K562 (cell line): ENCODE measurements around the gene STS. TPM values are rescaled to one million over a fixed set of nuclear protein-coding genes. Genes with fewer than 3 reads are reported as not detected.

Experiments used
- ATF3 ChIP-seq, 2 experiments: fragments of 450-650 bp in 1 of 2; sonication (generic) in 1 of 2; formaldehyde crosslinking in 1 of 2; IDR thresholded peaks in 1 of 2; conservative IDR thresholded peaks in 1 of 2; 2 replicates each; pipeline versions ENCODE4 v1.6.1 to v1.8.1; 2016 to 2023; ENCODE audit warnings: mild to moderate bottlenecking in 2 of 2, moderate library complexity in 2 of 2, inconsistent platforms in 1 of 2, missing genetic modification reagents in 1 of 2
- ATF4 ChIP-seq: fragments of 450-650 bp; formaldehyde crosslinking; IDR thresholded peaks from 2 replicates; pipeline ENCODE4 v1.4.0; 2022; ENCODE audit warnings: mild to moderate bottlenecking, moderate library complexity
- CREB3 ChIP-seq: fragments of 450-650 bp; conservative IDR thresholded peaks from 2 replicates; pipeline ENCODE4 v1.6.1; 2016; ENCODE audit warnings: missing genetic modification characterization, low read depth, mild to moderate bottlenecking, missing compliant biosample characterization, moderate library complexity
- ELF2 ChIP-seq: fragments of 250-450 bp; sonication (Bioruptor Pico); IDR thresholded peaks from 2 replicates; pipeline ENCODE4 v1.5.0; 2021; ENCODE audit warnings: mild to moderate bottlenecking
- FOXA1 ChIP-seq: fragments of 450-650 bp; IDR thresholded peaks from 2 replicates; pipeline ENCODE4 v1.6.1; 2016; ENCODE audit warnings: mild to moderate bottlenecking, borderline replicate concordance
- MEIS2 ChIP-seq: fragments of 450-650 bp; IDR thresholded peaks from 2 replicates; pipeline ENCODE4 v1.6.1; 2014; ENCODE audit warnings: mild to moderate bottlenecking; ENCODE audit not compliant: partially characterized antibody
- MIER1 ChIP-seq: fragments of 450-650 bp; IDR thresholded peaks from 2 replicates; pipeline ENCODE4 v1.6.1; 2016; ENCODE audit warnings: antibody characterized with exemption, mild to moderate bottlenecking, low read depth
- MXI1 ChIP-seq: IDR thresholded peaks from 2 replicates; pipeline ENCODE4 v1.6.1; 2011; ENCODE audit warnings: low read depth, mild to moderate bottlenecking, improper control_type of control experiment, low read length
- PKNOX1 ChIP-seq: fragments of 450-650 bp; IDR thresholded peaks from 2 replicates; pipeline ENCODE4 v1.6.1; 2016
- RB1 ChIP-seq: fragments of 450-650 bp; IDR thresholded peaks from 2 replicates; pipeline ENCODE4 v1.6.1; 2017; ENCODE audit warnings: low read depth, mild to moderate bottlenecking
- XRCC4 ChIP-seq: IDR thresholded peaks from one replicate; pipeline ENCODE4 v1.6.1; 2011; ENCODE audit not compliant: insufficient read depth, insufficient read length; ENCODE audit errors: extremely low read depth
- ZBTB8A ChIP-seq: fragments of 450-650 bp; IDR thresholded peaks from 2 replicates; pipeline ENCODE4 v1.6.1; 2018; ENCODE audit warnings: mild to moderate bottlenecking, moderate library complexity; ENCODE audit not compliant: partially characterized antibody
- ZNF253 ChIP-seq: fragments of 250-450 bp; sonication (Bioruptor Pico); conservative IDR thresholded peaks from 2 replicates; pipeline ENCODE4 v1.6.1; 2021; ENCODE audit warnings: mild to moderate bottlenecking
- ZNF280A ChIP-seq: fragments of 450-650 bp; IDR thresholded peaks from 2 replicates; pipeline ENCODE4 v1.6.1; 2018; ENCODE audit warnings: mild to moderate bottlenecking, low read depth; ENCODE audit not compliant: partially characterized antibody
- ZNF408 ChIP-seq: fragments of 250-450 bp; sonication (Bioruptor Pico); IDR thresholded peaks from 2 replicates; pipeline ENCODE4 v1.4.0; 2020; ENCODE audit warnings: low read depth, mild to moderate bottlenecking, moderate library complexity
- ZNF592 ChIP-seq: fragments of 450-650 bp; IDR thresholded peaks from 2 replicates; pipeline ENCODE4 v1.6.1; 2017; ENCODE audit warnings: antibody characterized with exemption, mild to moderate bottlenecking
- polyA plus RNA-seq, 8 experiments: library from polyadenylated mRNA; depleted of rRNA in 4 of 8; stranded (reverse) in 5 of 8; unstranded in 3 of 8; fragments of >200 nt; fragmentation: Nextera tagmentation in 2 of 8; fragmentation: Illumina TruSeq in 1 of 8; extraction: Ambion mirVana in 2 of 8; extraction: Trizol in 1 of 8; gene quantifications; 2 replicates each; pipeline versions ENCODE4 v1.2.1 to v1.2.3, GENCODE V29; 2011 to 2014; ENCODE audit warnings: inconsistent platforms in 1 of 8, missing spikeins in 1 of 8
- total RNA-seq, 7 experiments: library from RNA; depleted of rRNA in 6 of 7; stranded (reverse); fragments of >200 nt in 6 of 7; fragmentation: Illumina TruSeq in 2 of 7; extraction: Trizol in 2 of 7; gene quantifications; 2 replicates each; pipeline versions ENCODE4 v1.2.1 to v1.2.3, GENCODE V29; 2011 to 2021; ENCODE audit warnings: low replicate concordance in 1 of 7

The STS gene
- total and polyA plus RNA-seq, 9 of the 15 experiments (the other 6 are each of a cell fraction or from before 2014, with no cell fraction given) = 0.14 to 1.3 (median 0.63) TPM

GRCh38 chrX:7119950-7120877 is 27.3 kb upstream of the STS start (continued):
- TF ChIP-seq XRCC4 = no peak
- no peak for TF ChIP-seq ZNF280A
- TF ChIP-seq MIER1 = no peak
- peak; percentile 67 for TF ChIP-seq ATF3 (IDR thresholded peaks at IDR 0.05)
- no peak for TF ChIP-seq ATF3 (CRISPR knock-in tag; conservative IDR thresholded peaks at IDR 0.05)
- no peak for TF ChIP-seq MXI1
- TF ChIP-seq FOXA1 = 0 out of 2 replicates have a peak, but pooled peaks have one; percentile 24
- TF ChIP-seq ZNF253 = no peak
- TF ChIP-seq ELF2 (CRISPR knock-in tag) = no peak
- TF ChIP-seq ZBTB8A = no peak
- TF ChIP-seq ZNF408 (CRISPR knock-in tag) = no peak
- no peak for TF ChIP-seq CREB3 (tag)
- TF ChIP-seq ATF4 (CRISPR knock-in tag) = no peak
- TF ChIP-seq RB1 = no peak
- no peak for TF ChIP-seq PKNOX1
- peak; percentile 66 for TF ChIP-seq MEIS2
- TF ChIP-seq ZNF592 = no peak
